Ishikawa (cell line): ENCODE data around the gene ARMCX4.

Experiments
- CEBPB ChIP-seq: IDR thresholded peaks from 2 replicates; pipeline ENCODE4 v1.6.1; 2012
- CREB1 ChIP-seq: IDR thresholded peaks from 2 replicates; pipeline ENCODE4 v1.6.1; 2012; ENCODE audit warnings: low read depth
- EP300 ChIP-seq: IDR thresholded peaks from 2 replicates; pipeline ENCODE4 v1.6.1; 2012; ENCODE audit warnings: borderline replicate concordance
- FOXM1 ChIP-seq: IDR thresholded peaks from 2 replicates; pipeline ENCODE4 v1.6.1; 2012; ENCODE audit warnings: low read depth, borderline replicate concordance
- NFIC ChIP-seq: IDR thresholded peaks from 2 replicates; pipeline ENCODE4 v1.6.1; 2012
- RAD21 ChIP-seq: IDR thresholded peaks from 2 replicates; pipeline ENCODE4 v1.6.1; 2012; ENCODE audit warnings: low read depth
- REST ChIP-seq: IDR thresholded peaks from 2 replicates; pipeline ENCODE4 v1.6.1; 2012; ENCODE audit warnings: low read depth, mild to moderate bottlenecking
- TAF1 ChIP-seq: IDR thresholded peaks from 2 replicates; pipeline ENCODE4 v1.6.1; 2012; ENCODE audit warnings: low read depth, mild to moderate bottlenecking
- TCF12 ChIP-seq: IDR thresholded peaks from 2 replicates; pipeline ENCODE4 v1.6.1; 2012; ENCODE audit warnings: low read depth
- YY1 ChIP-seq: IDR thresholded peaks from 2 replicates; pipeline ENCODE4 v1.6.1; 2012; ENCODE audit warnings: low read depth

- TF ChIP-seq EP300 (no peak), FOXM1 (no peak), TCF12 (no peak), CREB1 (no peak), NFIC (no peak), TAF1 (no peak), YY1 (no peak), CEBPB (no peak), RAD21 (no peak), REST (no peak)
Measured at GRCh38 chrX:101530944-101531343, 45.7 kb downstream of the ARMCX4 start.
